D721Med (cell line): Measurements from ENCODE around the gene NLE1.

ENCODE experiments used
- DNase-seq: peaks from one replicate; pipeline ENCODE4 v3.0.0; 2011; ENCODE audit warnings: low spot score; ENCODE audit not compliant: insufficient read length
- FAIRE-seq: peaks from 2 replicates; lab custom pipeline; 2011; peaks lifted over from hg19 to GRCh38; lab: Jason Lieb, UNC
- CTCF ChIP-seq: IDR thresholded peaks from 2 replicates; pipeline ENCODE4 v1.5.1; 2012; ENCODE audit warnings: mild to moderate bottlenecking, control low read depth; ENCODE audit not compliant: insufficient read depth; ENCODE audit errors: missing control alignments

NLE1 gene

GRCh38 chr17:35169835-35170363 lies 27.8 kb upstream of the NLE1 start:
- TF ChIP-seq CTCF, result no peak
- DNase-seq, result no peak
- FAIRE-seq, result no peak

GRCh38 chr17:35167666-35168065 lies 25.6 kb upstream of the NLE1 start:
- DNase-seq (no peak), FAIRE-seq (no peak)
- TF ChIP-seq CTCF, result no peak

- FAIRE-seq (no peak), DNase-seq (no peak)
- no peak for TF ChIP-seq CTCF
Measured at GRCh38 chr17:35167046-35167445, 24.9 kb upstream of the NLE1 start.

GRCh38 chr17:35166526-35166925 lies 24.4 kb upstream of the NLE1 start:
- no peak for FAIRE-seq
- DNase-seq, result no peak
- no peak for TF ChIP-seq CTCF

- no peak for DNase-seq
- FAIRE-seq, result no peak
- TF ChIP-seq CTCF, result no peak
Measured at GRCh38 chr17:35164716-35165115, 22.6 kb upstream of the NLE1 start.

GRCh38 chr17:35163886-35164285 lies 21.8 kb upstream of the NLE1 start:
- TF ChIP-seq CTCF, result no peak
- DNase-seq, result no peak
- FAIRE-seq, result no peak

GRCh38 chr17:35162755-35163154 lies 20.7 kb upstream of the NLE1 start:
- FAIRE-seq, result no peak
- TF ChIP-seq CTCF, result no peak
- no peak for DNase-seq
